Activated CD4-positive, alpha-beta T cell treated with anti-CD3 and anti-CD28 coated beads for 4 hours (primary cell): ENCODE results near the gene ABCC4.

Source experiments
- DNase-seq, 2 donors: peaks; one replicate each; pipeline ENCODE4 v3.0.0-alpha.2; 2020

The ABCC4 gene

DNA sequence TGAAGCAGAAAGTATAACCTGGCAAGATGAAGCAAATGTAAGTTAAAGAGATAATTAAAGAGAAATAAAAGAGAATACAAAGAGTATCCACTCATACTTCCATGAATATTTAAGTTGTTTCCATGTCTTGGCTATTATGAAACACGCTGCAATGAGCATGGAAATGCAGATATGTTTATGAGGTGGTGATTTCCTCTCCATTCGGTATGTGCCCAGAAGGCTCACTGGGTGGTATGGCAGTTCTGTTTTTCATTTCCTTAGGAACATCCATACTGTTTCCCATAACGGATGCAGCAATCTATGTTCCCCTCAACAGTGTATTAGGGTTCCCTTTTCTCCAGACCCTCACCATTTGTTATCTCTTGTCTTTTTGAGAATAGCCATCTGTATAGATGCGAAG, 316.3 kb downstream of the ABCC4 start:
- no peak for DNase-seq

DNA sequence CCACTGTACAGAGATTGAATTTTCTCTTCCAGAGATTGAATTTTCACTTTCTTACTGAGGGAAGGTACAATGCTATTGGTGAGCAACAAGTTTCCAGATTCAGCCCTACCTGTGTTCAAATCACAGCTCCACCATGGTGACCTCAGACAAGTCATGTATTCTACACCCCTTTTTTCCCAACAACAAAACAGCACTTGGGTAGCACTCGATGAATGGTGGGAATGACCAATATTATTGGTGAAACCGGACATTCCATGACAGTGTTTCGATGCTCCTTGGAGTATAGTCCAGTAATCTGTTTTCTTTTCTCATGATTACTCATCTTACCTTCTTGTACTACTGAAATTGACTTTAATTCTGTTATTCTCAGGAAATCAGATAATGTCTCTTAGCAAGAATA, 322.7 kb downstream of the ABCC4 start:
- DNase-seq = no peak

DNA sequence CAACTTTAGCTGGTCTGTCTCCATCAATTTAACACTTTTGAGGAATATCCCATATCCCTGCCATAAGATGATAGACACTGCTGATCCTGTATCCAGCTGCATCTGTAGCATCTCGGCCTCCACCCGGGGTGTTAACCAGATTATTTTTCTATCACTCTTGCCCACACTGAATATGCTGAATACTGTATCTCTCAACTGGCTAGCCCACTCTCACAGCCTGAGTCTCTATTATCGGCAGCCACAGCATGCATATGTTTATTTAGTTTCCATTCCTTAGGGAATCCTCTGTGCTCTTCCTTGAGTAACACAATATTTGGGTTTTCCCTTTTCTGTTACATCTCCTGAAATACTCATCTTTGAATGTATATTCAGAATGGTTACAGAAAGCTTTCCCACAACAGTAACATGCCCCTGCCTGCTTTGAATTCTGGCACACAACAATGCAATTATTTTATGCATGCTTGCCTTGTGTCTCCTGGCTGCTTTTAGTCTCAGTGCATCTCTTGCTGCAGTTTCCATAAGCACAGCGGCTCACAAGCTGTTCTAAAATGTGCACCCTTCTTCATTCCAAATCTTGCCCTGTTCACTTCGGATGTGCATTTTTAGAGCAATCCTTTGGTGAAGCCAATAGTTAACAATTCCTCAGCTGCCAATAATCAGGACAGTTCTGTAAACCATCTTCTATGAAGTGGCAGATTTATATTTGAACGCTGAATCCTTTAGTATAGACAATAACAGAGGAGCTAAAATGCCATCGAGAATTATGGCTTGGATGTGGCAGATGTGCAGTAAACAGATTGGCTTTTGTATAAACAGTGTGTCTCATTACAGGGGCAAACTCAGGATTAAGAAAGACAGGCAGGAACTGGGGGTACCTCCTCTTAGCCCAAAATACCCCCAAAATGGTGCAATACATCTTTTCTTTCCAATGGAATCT, 327.0 kb downstream of the ABCC4 start:
- no peak for DNase-seq

DNA sequence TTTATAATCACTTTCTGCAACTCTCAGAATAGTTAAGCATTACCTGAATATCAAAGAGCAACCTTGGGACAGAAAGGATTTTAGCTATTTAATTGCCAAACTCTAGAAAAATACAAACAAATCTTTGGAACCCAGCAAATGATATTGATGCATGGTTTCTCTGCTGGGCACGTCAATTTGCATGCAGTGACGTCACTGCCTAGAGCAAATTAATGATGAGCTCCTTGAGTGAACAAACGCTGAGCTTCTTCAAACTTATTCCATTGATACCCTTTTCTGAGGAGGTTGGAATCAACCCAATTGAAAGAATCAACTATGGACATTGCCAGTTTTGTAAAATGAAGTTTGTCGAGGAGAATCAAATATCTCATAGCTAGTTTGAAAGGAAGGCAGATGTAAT, 329.0 kb downstream of the ABCC4 start:
- DNase-seq = no peak
